ENCODE results near the gene BRIX1. TPM values are rescaled to one million over a fixed set of nuclear protein-coding genes. Genes with fewer than 3 reads are reported as not detected.
A peak's percentile ranks its signal among the peaks of the same experiment; 100 is the strongest.

BRIX1 gene
- polyA plus RNA-seq, 4 donors: 9.4 to 28.7 (median 18.1) TPM

- no peaks in the 10 kb centered on the region for H3K36me3 ChIP-seq (ENCODE audit: control insufficient read depth in 3 of 3, insufficient read depth in 2 of 3, low read depth in 1 of 3, low read length in 3 of 3)
- no peak overlapping the region for H3K4me3 ChIP-seq (ENCODE audit: low read depth in 1 of 3, low read length in 3 of 3)
- H3K27ac ChIP-seq (ENCODE audit: low read depth in 1 of 3, low read length in 2 of 3): no peak overlapping the region
- FAIRE-seq: no peak
- H3K4me1 ChIP-seq (ENCODE audit: control insufficient read depth in 3 of 3, insufficient read depth in 2 of 3, low read depth in 1 of 3, low read length in 2 of 3): peaks cover 0 to 5% (median 0%) of the 10 kb centered on the region in 3 donors
- H3K9me3 ChIP-seq (ENCODE audit: control insufficient read depth in 2 of 2, insufficient read depth in 1 of 2, low read depth in 1 of 2, low read length in 1 of 2): no peaks in the 10 kb centered on the region
- no peaks in the 10 kb centered on the region for H3K27me3 ChIP-seq (ENCODE audit: control insufficient read depth in 3 of 3, insufficient read depth in 3 of 3, low read length in 3 of 3)
- DNase-seq: peak; percentile 72 to 82
- WGBS, 3 donors: 3% methylated on average over 3 of the region's 3 CpGs
These were observed 17.1 kb upstream of the BRIX1 start for GRCh38 chr5:34898258-34898895.

- peaks cover 0 to 3% (median 0%) of the 10 kb centered on the region in 3 donors for H3K36me3 ChIP-seq (ENCODE audit: control insufficient read depth in 3 of 3, insufficient read depth in 2 of 3, low read depth in 1 of 3, low read length in 3 of 3)
- no peak for FAIRE-seq
- H3K9me3 ChIP-seq (ENCODE audit: control insufficient read depth in 2 of 2, insufficient read depth in 1 of 2, low read depth in 1 of 2, low read length in 1 of 2): no peaks in the 10 kb centered on the region
- H3K4me3 ChIP-seq (ENCODE audit: low read depth in 1 of 3, low read length in 3 of 3): no peak overlapping the region
- no peak overlapping the region for H3K27ac ChIP-seq (ENCODE audit: low read depth in 1 of 3, low read length in 2 of 3)
- no peak for DNase-seq
- 94 to 95% (median 94%) methylated on average over 2 of the region's 2 CpGs for WGBS, 3 donors
- H3K27me3 ChIP-seq (ENCODE audit: control insufficient read depth in 3 of 3, insufficient read depth in 3 of 3, low read length in 3 of 3): no peaks in the 10 kb centered on the region
- H3K4me1 ChIP-seq (ENCODE audit: control insufficient read depth in 3 of 3, insufficient read depth in 2 of 3, low read depth in 1 of 3, low read length in 2 of 3): peaks cover 0 to 5% (median 0%) of the 10 kb centered on the region in 3 donors
These were observed 16.4 kb upstream of the BRIX1 start for GRCh38 chr5:34899066-34899465.

GRCh38 chr5:34900652-34901051 is 14.9 kb upstream of the BRIX1 start:
- Histone ChIP-seq H3K27ac (ENCODE audit: low read depth in 1 of 3, low read length in 2 of 3) (no peak overlapping the region), H3K4me1 (ENCODE audit: control insufficient read depth in 3 of 3, insufficient read depth in 2 of 3, low read depth in 1 of 3, low read length in 2 of 3) (peaks cover 0 to 5% (median 0%) of the 10 kb centered on the region in 3 donors), H3K36me3 (ENCODE audit: control insufficient read depth in 3 of 3, insufficient read depth in 2 of 3, low read depth in 1 of 3, low read length in 3 of 3) (peaks cover 0 to 4% (median 2%) of the 10 kb centered on the region in 3 donors), H3K9me3 (ENCODE audit: control insufficient read depth in 2 of 2, insufficient read depth in 1 of 2, low read depth in 1 of 2, low read length in 1 of 2) (no peaks in the 10 kb centered on the region), H3K4me3 (ENCODE audit: low read depth in 1 of 3, low read length in 3 of 3) (no peak overlapping the region), H3K27me3 (ENCODE audit: control insufficient read depth in 3 of 3, insufficient read depth in 3 of 3, low read length in 3 of 3) (no peaks in the 10 kb centered on the region)
- 87 to 90% (median 89%) methylated on average over 6 of the region's 6 CpGs for WGBS, 3 donors
- DNase-seq (no peak), FAIRE-seq (no peak)

- WGBS, 3 donors: 93 to 100% (median 96%) methylated on average over 1 of the region's 1 CpG
- Histone ChIP-seq H3K9me3 (ENCODE audit: control insufficient read depth in 2 of 2, insufficient read depth in 1 of 2, low read depth in 1 of 2, low read length in 1 of 2) (no peaks in the 10 kb centered on the region), H3K36me3 (ENCODE audit: control insufficient read depth in 3 of 3, insufficient read depth in 2 of 3, low read depth in 1 of 3, low read length in 3 of 3) (peaks cover 0 to 10% (median 2%) of the 10 kb centered on the region in 3 donors), H3K4me3 (ENCODE audit: low read depth in 1 of 3, low read length in 3 of 3) (no peak overlapping the region), H3K27ac (ENCODE audit: low read depth in 1 of 3, low read length in 2 of 3) (no peak overlapping the region), H3K4me1 (ENCODE audit: control insufficient read depth in 3 of 3, insufficient read depth in 2 of 3, low read depth in 1 of 3, low read length in 2 of 3) (no peaks in the 10 kb centered on the region), H3K27me3 (ENCODE audit: control insufficient read depth in 3 of 3, insufficient read depth in 3 of 3, low read length in 3 of 3) (no peaks in the 10 kb centered on the region)
- DNase-seq: no peak
- no peak for FAIRE-seq
These were observed 12.3 kb upstream of the BRIX1 start for GRCh38 chr5:34903260-34903659.

GRCh38 chr5:34905564-34905963 is 9.9 kb upstream of the BRIX1 start:
- 74 to 85% (median 85%) methylated on average over 2 of the region's 2 CpGs for WGBS, 3 donors
- DNase-seq: no peak
- no peak for FAIRE-seq

GRCh38 chr5:34913072-34913471 is 2.4 kb upstream of the BRIX1 start:
- FAIRE-seq: no peak
- H3K9me3 ChIP-seq (ENCODE audit: control insufficient read depth in 2 of 2, insufficient read depth in 1 of 2, low read depth in 1 of 2, low read length in 1 of 2): no peaks in the 10 kb centered on the region
- no peak overlapping the region for H3K27ac ChIP-seq (ENCODE audit: low read depth in 1 of 3, low read length in 2 of 3)
- no peak for DNase-seq
- 66 to 84% (median 84%) methylated on average over 2 of the region's 2 CpGs for WGBS, 3 donors
- peaks cover 4 to 5% (median 4%) of the 10 kb centered on the region in 3 donors for H3K36me3 ChIP-seq (ENCODE audit: control insufficient read depth in 3 of 3, insufficient read depth in 2 of 3, low read depth in 1 of 3, low read length in 3 of 3)
- H3K4me3 ChIP-seq (ENCODE audit: low read depth in 1 of 3, low read length in 3 of 3): no peak overlapping the region
- peaks cover 0 to 12% (median 7%) of the 10 kb centered on the region in 3 donors for H3K4me1 ChIP-seq (ENCODE audit: control insufficient read depth in 3 of 3, insufficient read depth in 2 of 3, low read depth in 1 of 3, low read length in 2 of 3)
- H3K27me3 ChIP-seq (ENCODE audit: control insufficient read depth in 3 of 3, insufficient read depth in 3 of 3, low read length in 3 of 3): no peaks in the 10 kb centered on the region

More at GRCh38 chr5:34905564-34905963, 9.9 kb upstream of the BRIX1 start:
- Histone ChIP-seq H3K9me3 (ENCODE audit: control insufficient read depth in 2 of 2, insufficient read depth in 1 of 2, low read depth in 1 of 2, low read length in 1 of 2) (no peaks in the 10 kb centered on the region), H3K36me3 (ENCODE audit: control insufficient read depth in 3 of 3, insufficient read depth in 2 of 3, low read depth in 1 of 3, low read length in 3 of 3) (peaks cover 2 to 10% (median 4%) of the 10 kb centered on the region in 3 donors), H3K4me1 (ENCODE audit: control insufficient read depth in 3 of 3, insufficient read depth in 2 of 3, low read depth in 1 of 3, low read length in 2 of 3) (no peaks in the 10 kb centered on the region), H3K27ac (ENCODE audit: low read depth in 1 of 3, low read length in 2 of 3) (no peak overlapping the region), H3K27me3 (ENCODE audit: control insufficient read depth in 3 of 3, insufficient read depth in 3 of 3, low read length in 3 of 3) (no peaks in the 10 kb centered on the region), H3K4me3 (ENCODE audit: low read depth in 1 of 3, low read length in 3 of 3) (no peak overlapping the region)

- H3K27ac ChIP-seq (ENCODE audit: low read depth in 1 of 3, low read length in 2 of 3): peak overlapping the region; percentile 87 to 93 (median 91)
These were observed 806 bp upstream of the BRIX1 start for GRCh38 chr5:34914671-34915138.

GRCh38 chr5:34915856-34916192 is 313 bp downstream of the BRIX1 start:
- Histone ChIP-seq H3K27ac (ENCODE audit: low read depth in 1 of 3, low read length in 2 of 3) (peak overlapping the region; percentile 78 to 93 (median 91)), H3K27me3 (ENCODE audit: control insufficient read depth in 3 of 3, insufficient read depth in 3 of 3, low read length in 3 of 3) (no peaks in the 10 kb centered on the region), H3K36me3 (ENCODE audit: control insufficient read depth in 3 of 3, insufficient read depth in 2 of 3, low read depth in 1 of 3, low read length in 3 of 3) (peaks cover 2 to 10% (median 2%) of the 10 kb centered on the region in 3 donors), H3K9me3 (ENCODE audit: control insufficient read depth in 2 of 2, insufficient read depth in 1 of 2, low read depth in 1 of 2, low read length in 1 of 2) (no peaks in the 10 kb centered on the region), H3K4me3 (ENCODE audit: low read depth in 1 of 3, low read length in 3 of 3) (peak overlapping the region; percentile 75 to 89 (median 84)), H3K4me1 (ENCODE audit: control insufficient read depth in 3 of 3, insufficient read depth in 2 of 3, low read depth in 1 of 3, low read length in 2 of 3) (peaks cover 0 to 12% (median 7%) of the 10 kb centered on the region in 3 donors)
- DNase-seq: no peak
- FAIRE-seq: no peak
- WGBS, 3 donors: 0 to 1% (median 1%) methylated on average over 20 of the region's 20 CpGs

More at GRCh38 chr5:34914671-34915138, 806 bp upstream of the BRIX1 start:
- H3K9me3 ChIP-seq (ENCODE audit: control insufficient read depth in 2 of 2, insufficient read depth in 1 of 2, low read depth in 1 of 2, low read length in 1 of 2): no peaks in the 10 kb centered on the region
- peaks cover 4 to 10% (median 4%) of the 10 kb centered on the region in 3 donors for H3K36me3 ChIP-seq (ENCODE audit: control insufficient read depth in 3 of 3, insufficient read depth in 2 of 3, low read depth in 1 of 3, low read length in 3 of 3)
- H3K4me1 ChIP-seq (ENCODE audit: control insufficient read depth in 3 of 3, insufficient read depth in 2 of 3, low read depth in 1 of 3, low read length in 2 of 3): peaks cover 0 to 12% (median 7%) of the 10 kb centered on the region in 3 donors
- 1 to 2% (median 1%) methylated on average over 20 of the region's 20 CpGs for WGBS, 3 donors
- no peaks in the 10 kb centered on the region for H3K27me3 ChIP-seq (ENCODE audit: control insufficient read depth in 3 of 3, insufficient read depth in 3 of 3, low read length in 3 of 3)
- DNase-seq (peak; percentile 25 to 73), FAIRE-seq (no peak)
- peak overlapping the region; percentile 75 to 89 (median 84) for H3K4me3 ChIP-seq (ENCODE audit: low read depth in 1 of 3, low read length in 3 of 3)
